22Rv1 (cell line): ENCODE measurements around the gene GPATCH11.

ENCODE experiments used
- ZFX ChIP-seq: fragments of 450-650 bp; IDR thresholded peaks from 2 replicates; pipeline ENCODE4 v1.6.1; 2017; ENCODE audit warnings: antibody characterized with exemption, borderline replicate concordance
- TF ChIP-seq, protein P1 (sequence below): fragments of 450-650 bp; IDR thresholded peaks from 2 replicates; pipeline ENCODE4 v1.5.1; 2017; ENCODE audit warnings: mild to moderate bottlenecking

GRCh38 chr2:37119157-37119556 is 34.8 kb downstream of the GPATCH11 start:
- TF ChIP-seq, protein P1, sequence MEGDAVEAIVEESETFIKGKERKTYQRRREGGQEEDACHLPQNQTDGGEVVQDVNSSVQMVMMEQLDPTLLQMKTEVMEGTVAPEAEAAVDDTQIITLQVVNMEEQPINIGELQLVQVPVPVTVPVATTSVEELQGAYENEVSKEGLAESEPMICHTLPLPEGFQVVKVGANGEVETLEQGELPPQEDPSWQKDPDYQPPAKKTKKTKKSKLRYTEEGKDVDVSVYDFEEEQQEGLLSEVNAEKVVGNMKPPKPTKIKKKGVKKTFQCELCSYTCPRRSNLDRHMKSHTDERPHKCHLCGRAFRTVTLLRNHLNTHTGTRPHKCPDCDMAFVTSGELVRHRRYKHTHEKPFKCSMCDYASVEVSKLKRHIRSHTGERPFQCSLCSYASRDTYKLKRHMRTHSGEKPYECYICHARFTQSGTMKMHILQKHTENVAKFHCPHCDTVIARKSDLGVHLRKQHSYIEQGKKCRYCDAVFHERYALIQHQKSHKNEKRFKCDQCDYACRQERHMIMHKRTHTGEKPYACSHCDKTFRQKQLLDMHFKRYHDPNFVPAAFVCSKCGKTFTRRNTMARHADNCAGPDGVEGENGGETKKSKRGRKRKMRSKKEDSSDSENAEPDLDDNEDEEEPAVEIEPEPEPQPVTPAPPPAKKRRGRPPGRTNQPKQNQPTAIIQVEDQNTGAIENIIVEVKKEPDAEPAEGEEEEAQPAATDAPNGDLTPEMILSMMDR: no peak
- no peak for TF ChIP-seq ZFX
